ENCODE results near the gene CCDC124. TPM values are rescaled to one million over a fixed set of nuclear protein-coding genes. Genes with fewer than 3 reads are reported as not detected.

Gene CCDC124
- total RNA-seq, 6 experiments from 2014 or later, result 20.6 to 45.3 (median 30.7) TPM

DNA sequence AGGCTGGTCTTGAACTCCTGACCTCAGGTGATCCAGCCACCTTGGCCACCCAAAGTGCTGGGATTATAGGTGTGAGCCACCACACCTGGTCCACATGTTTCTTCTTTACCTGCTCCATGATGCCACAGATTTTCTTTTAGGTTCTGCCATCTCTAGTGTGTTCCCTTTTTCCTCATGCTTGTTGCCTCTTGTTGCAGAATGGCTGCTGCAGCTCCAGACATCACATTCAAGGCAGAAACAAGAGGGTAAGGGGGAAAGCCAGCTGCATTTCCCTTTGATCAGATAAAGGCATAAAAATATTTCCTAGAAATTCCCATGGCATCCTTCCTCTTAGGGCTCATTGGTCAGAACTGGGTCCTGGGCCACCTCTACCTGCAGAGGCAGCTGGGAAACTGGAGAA lies 12.3 kb upstream of the CCDC124 start:
- H3K27ac ChIP-seq, result no peak overlapping the region
- H3K4me1 ChIP-seq, result no peaks in the 10 kb centered on the region
- DNase-seq (no peak), ATAC-seq (no peak)
- no peaks in the 10 kb centered on the region for H3K9me3 ChIP-seq
- TF ChIP-seq POLR2A (IDR thresholded peaks at IDR 0.05), result no peak
- TF ChIP-seq, protein P1, sequence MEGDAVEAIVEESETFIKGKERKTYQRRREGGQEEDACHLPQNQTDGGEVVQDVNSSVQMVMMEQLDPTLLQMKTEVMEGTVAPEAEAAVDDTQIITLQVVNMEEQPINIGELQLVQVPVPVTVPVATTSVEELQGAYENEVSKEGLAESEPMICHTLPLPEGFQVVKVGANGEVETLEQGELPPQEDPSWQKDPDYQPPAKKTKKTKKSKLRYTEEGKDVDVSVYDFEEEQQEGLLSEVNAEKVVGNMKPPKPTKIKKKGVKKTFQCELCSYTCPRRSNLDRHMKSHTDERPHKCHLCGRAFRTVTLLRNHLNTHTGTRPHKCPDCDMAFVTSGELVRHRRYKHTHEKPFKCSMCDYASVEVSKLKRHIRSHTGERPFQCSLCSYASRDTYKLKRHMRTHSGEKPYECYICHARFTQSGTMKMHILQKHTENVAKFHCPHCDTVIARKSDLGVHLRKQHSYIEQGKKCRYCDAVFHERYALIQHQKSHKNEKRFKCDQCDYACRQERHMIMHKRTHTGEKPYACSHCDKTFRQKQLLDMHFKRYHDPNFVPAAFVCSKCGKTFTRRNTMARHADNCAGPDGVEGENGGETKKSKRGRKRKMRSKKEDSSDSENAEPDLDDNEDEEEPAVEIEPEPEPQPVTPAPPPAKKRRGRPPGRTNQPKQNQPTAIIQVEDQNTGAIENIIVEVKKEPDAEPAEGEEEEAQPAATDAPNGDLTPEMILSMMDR (IDR thresholded peaks at IDR 0.05), result no peak
- intact Hi-C loops (cut with DNase I), result loop anchor here in 1 of 2 donors (10.0 kb wide), 1 partner anchor 56 kb away; no protein-coding TSS in a partner anchor
- no peak overlapping the region for H3K4me3 ChIP-seq
- H3K36me3 ChIP-seq, result no peaks in the 10 kb centered on the region
- H3K27me3 ChIP-seq, result no peaks in the 10 kb centered on the region

DNA sequence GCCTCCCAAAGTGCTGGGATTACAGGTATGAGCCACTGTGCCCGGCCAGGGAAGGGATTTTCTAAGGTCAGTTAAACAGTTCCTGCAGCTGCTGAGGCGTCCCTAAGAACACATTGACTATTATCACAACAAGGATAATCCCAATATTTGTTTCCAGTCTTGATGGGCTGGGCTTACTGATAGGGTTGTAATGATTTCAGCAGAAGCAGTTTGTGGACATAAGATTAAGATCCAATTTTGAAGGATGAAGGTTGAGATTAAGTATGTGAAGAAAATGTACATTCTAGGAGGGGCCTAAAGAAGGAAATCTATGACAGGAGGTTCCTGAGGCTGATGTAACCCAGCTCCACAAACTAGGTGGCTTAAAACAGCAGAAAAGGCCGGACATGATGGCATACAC lies 10.7 kb upstream of the CCDC124 start:
- H3K9me3 ChIP-seq, result no peaks in the 10 kb centered on the region
- H3K36me3 ChIP-seq, result no peaks in the 10 kb centered on the region
- H3K4me3 ChIP-seq, result no peak overlapping the region
- H3K27me3 ChIP-seq, result no peaks in the 10 kb centered on the region
- H3K27ac ChIP-seq, result no peak overlapping the region
- H3K4me1 ChIP-seq, result no peaks in the 10 kb centered on the region
- DNase-seq, result no peak
- TF ChIP-seq, protein P1 (IDR thresholded peaks at IDR 0.05), result no peak
- no peak for TF ChIP-seq POLR2A (IDR thresholded peaks at IDR 0.05)
- WGBS (ENCODE audit: insufficient coverage, low coverage, low lambda C conversion rate, missing lambda C conversion rate), result 45% methylated on average over 3 of the region's 3 CpGs
- no peak for ATAC-seq
- intact Hi-C loops (cut with DNase I), result loop anchor here in 1 of 2 donors (10.0 kb wide), 1 partner anchor 57 kb away; no protein-coding TSS in a partner anchor

DNA sequence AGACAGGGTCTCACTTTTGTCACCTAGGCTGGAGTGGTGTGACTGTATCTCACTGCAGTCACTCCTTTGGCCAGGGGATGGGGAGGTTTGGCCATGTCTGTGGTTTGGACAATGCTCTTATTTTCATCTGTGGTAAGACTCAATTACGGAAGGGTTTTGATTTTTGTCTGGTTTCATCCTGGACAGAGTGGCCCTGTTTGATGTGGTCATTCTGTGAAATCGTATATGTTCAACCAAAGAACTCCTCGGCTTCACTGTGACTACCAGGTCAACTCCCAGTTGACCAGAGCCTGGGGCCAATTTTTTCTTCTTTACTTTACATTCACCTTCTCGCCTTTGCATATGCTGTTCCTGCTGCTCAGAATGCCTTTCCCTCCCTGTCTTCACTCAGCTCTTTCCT lies 6.8 kb upstream of the CCDC124 start:
- Histone ChIP-seq H3K36me3 (no peaks in the 10 kb centered on the region), H3K27me3 (no peaks in the 10 kb centered on the region), H3K9me3 (no peaks in the 10 kb centered on the region), H3K27ac (no peak overlapping the region), H3K4me1 (no peaks in the 10 kb centered on the region), H3K4me3 (no peak overlapping the region)
- 54% methylated on average over 4 of the region's 4 CpGs for WGBS (ENCODE audit: insufficient coverage, low coverage, low lambda C conversion rate, missing lambda C conversion rate)
- ATAC-seq (no peak), DNase-seq (no peak)
- TF ChIP-seq POLR2A (IDR thresholded peaks at IDR 0.05), result no peak
- TF ChIP-seq, protein P1 (IDR thresholded peaks at IDR 0.05), result no peak
- intact Hi-C loops (cut with DNase I), result loop anchor here in 1 of 2 donors (10.0 kb wide), 1 partner anchor 61 kb away; no protein-coding TSS in a partner anchor

DNA sequence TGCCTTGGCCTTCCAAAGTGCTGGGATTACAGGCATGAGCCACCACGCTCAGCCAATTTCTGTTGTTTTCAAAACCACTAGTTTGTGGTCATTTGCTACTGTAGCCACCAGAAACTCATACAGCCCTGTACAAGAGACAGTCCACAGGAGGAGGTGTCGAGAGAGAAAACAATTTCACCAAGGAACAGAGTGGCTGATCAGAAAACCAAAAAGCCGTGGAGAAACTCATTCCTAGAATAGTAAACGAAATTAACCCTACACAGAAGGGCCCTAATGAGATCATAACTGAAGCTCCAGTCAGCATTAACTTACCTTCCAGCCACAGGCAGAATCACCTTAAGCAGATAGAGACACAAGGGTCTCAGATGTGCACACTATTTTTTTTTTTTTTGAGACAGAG lies 3.8 kb upstream of the CCDC124 start:
- DNase-seq, result no peak
- 50% methylated on average over 4 of the region's 4 CpGs for WGBS (ENCODE audit: insufficient coverage, low coverage, low lambda C conversion rate, missing lambda C conversion rate)

More for the DNA sequence above, 3.8 kb upstream of the CCDC124 start:
- no peaks in the 10 kb centered on the region for H3K36me3 ChIP-seq
- no peak for ATAC-seq
- no peaks in the 10 kb centered on the region for H3K27me3 ChIP-seq
- H3K9me3 ChIP-seq, result no peaks in the 10 kb centered on the region
- H3K4me3 ChIP-seq, result no peak overlapping the region
- TF ChIP-seq, protein P1 (IDR thresholded peaks at IDR 0.05), result no peak
- no peak for TF ChIP-seq POLR2A (IDR thresholded peaks at IDR 0.05)
- no peak overlapping the region for H3K27ac ChIP-seq
- H3K4me1 ChIP-seq, result peaks cover 0 to 11% (median 3%) of the 10 kb centered on the region in 4 donors
- intact Hi-C loops (cut with DNase I), result loop anchor here in 1 of 2 donors (10.0 kb wide), 1 partner anchor 64 kb away; no protein-coding TSS in a partner anchor

All from right lobe of liver (tissue), 6 donors.